ENCODE data around the gene CTSO. TPM values are rescaled to one million over a fixed set of nuclear protein-coding genes. Genes with fewer than 3 reads are reported as not detected.

The CTSO gene
- total and polyA plus RNA-seq, 2 donors (not counting 3 experiments of a cell fraction or from before 2014, with no cell fraction given): 7.9 to 8.5 TPM

- H3K27ac ChIP-seq (ENCODE audit: insufficient read depth, low read depth, low read length): no peak within 1 kb of the TSS
- ChIA-PET POLR2A (no interaction called here), CTCF (no interaction called here)
- no peaks in the 10 kb centered on the region for H3K9me3 ChIP-seq (replicated peaks; ENCODE audit: control insufficient read depth, insufficient read depth, low read length)
- TF ChIP-seq CTCF (IDR thresholded peaks at IDR 0.05; ENCODE audit: extremely low read depth in 1 of 2, insufficient read depth in 1 of 2, low read depth in 1 of 2, low read length in 2 of 2) (no peak), EZH2 (IDR thresholded peaks at IDR 0.05; ENCODE audit: borderline replicate concordance, low read depth, low read length, severe bottlenecking) (no peak), MYC (IDR thresholded peaks at IDR 0.05; ENCODE audit: low read depth, low read length) (no peak), GATA2 (IDR thresholded peaks at IDR 0.05; ENCODE audit: insufficient read depth, insufficient read length, low read depth, low read length) (no peak), JUN (IDR thresholded peaks at IDR 0.05; ENCODE audit: borderline replicate concordance, insufficient read depth, insufficient read length, low read depth) (no peak), POLR2AphosphoS5 (IDR thresholded peaks at IDR 0.05; ENCODE audit: insufficient read depth, low read depth, low read length) (no peak), POLR2A (IDR thresholded peaks at IDR 0.05; ENCODE audit: low read depth, low read length) (no peak), FOS (IDR thresholded peaks at IDR 0.05; ENCODE audit: borderline replicate concordance, insufficient read depth, low read length) (no peak), MAX (IDR thresholded peaks at IDR 0.05; ENCODE audit: insufficient read depth, insufficient read length) (no peak)
- FAIRE-seq (no peak), DNase-seq (ENCODE audit: low read depth, low spot score) (no peak)
- H3K27me3 ChIP-seq (ENCODE audit: control insufficient read depth in 2 of 2, insufficient read depth in 2 of 2, low read length in 2 of 2): no peaks in the 10 kb centered on the region
- BruUV-seq (replicated peaks): no TSS peak
- no peak within 1 kb of the TSS for H3K4me3 ChIP-seq (replicated peaks in 1 of 3; ENCODE audit: insufficient read depth in 1 of 3, low read depth in 1 of 3, low read length in 3 of 3)
- no peaks in the 10 kb centered on the region for H3K4me1 ChIP-seq (ENCODE audit: control insufficient read depth, extremely low read depth, insufficient read depth, low read length)
- H3K9me1 ChIP-seq (replicated peaks; ENCODE audit: control insufficient read depth, extremely low read depth, insufficient read depth, low read length): no peaks in the 10 kb centered on the region
- no peak within 1 kb of the TSS for H3K4me2 ChIP-seq (ENCODE audit: insufficient read depth, low read length)
- H3K36me3 ChIP-seq (ENCODE audit: control insufficient read depth in 2 of 2, extremely low read depth in 1 of 2, insufficient read depth in 2 of 2, low read length in 2 of 2): no peaks in the 10 kb centered on the region
- no peak within 1 kb of the TSS for H3K9ac ChIP-seq (replicated peaks; ENCODE audit: extremely low read depth, insufficient read depth, low read length)
- no peaks in the 10 kb centered on the region for H3K79me2 ChIP-seq (ENCODE audit: control insufficient read depth, insufficient read depth, low read length)
- intact Hi-C loops (cut with micrococcal nuclease): no loop called here
- dilution Hi-C loops (cut with MboI; ENCODE audit: extremely low pct_ligation_motif_present, low sequenced_read_pairs): no loop called here
- H2AFZ ChIP-seq (ENCODE audit: low read depth, low read length): no peak within 1 kb of the TSS
- no peaks in the 10 kb centered on the region for H4K20me1 ChIP-seq (replicated peaks; ENCODE audit: control insufficient read depth, extremely low read depth, insufficient read depth, low read length)
Observed at GRCh38 chr4:155903453-155903852, 50.2 kb downstream of the CTSO start, which contains the start of gene TDO2. TDO2 (plus strand) TSS chr4:155903696; CDS start chr4:155903759, 63 bp downstream.

All from endothelial cell of umbilical vein (primary cell).